ENCODE measurements around the gene ZNF740. TPM values are rescaled to one million over a fixed set of nuclear protein-coding genes. Genes with fewer than 3 reads are reported as not detected.

Gene ZNF740
- total RNA-seq, 1 experiment from 2014 or later = 41.2 TPM

DNA sequence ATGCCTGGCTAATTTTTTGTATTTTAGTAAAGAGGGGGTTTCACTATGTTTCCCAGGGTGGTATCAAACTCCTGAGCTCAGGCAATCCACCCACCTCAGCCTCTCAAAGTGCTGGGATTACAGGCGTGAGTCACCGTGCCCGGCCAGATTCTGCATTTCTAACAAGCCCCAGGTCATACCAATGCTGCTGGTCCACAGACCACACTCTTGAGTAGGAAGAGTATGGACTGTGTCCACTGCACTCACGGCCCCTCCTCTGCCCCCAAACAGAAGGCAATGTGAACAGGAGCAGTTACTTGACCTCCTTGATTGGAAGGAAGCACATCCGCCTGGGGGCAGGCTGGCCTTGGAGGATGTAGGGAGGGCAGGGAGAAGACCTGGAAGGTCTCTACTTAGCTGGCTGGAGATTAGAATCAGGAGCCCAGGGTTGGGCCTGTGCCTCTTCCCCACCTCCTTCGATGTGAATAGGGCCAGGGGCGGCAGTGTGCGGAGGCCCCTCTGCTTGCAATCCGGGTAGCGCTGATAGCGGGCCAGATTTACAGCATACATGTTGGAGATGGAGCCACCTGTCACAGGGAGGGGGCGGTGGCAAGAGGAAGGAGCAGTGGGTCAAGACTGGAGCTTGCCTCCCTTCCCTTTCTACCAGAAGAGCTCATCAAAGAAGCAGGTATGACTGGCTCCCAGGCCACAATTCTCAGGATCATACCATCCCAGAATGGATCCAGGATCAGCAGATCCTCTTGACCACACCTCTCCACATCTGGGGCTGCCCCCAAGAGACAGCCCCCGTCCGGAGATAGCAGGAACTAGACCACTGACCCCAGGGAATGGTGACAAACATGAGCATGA lies 9.4 kb upstream of the ZNF740 start:
- no peak overlapping the region for H3K4me2 ChIP-seq (ENCODE audit: insufficient read depth, insufficient read length, low read length)
- no peak overlapping the region; the same call in 1 of the 2 replicates for H3K14ac ChIP-seq (ENCODE audit: insufficient read depth, low read length)
- H2BK15ac ChIP-seq (ENCODE audit: low read depth, low read length) = no peak overlapping the region
- no peak overlapping the region for H4K8ac ChIP-seq (replicated peaks; ENCODE audit: insufficient read length, low read depth, low read length)
- H2BK20ac ChIP-seq (ENCODE audit: low read depth, low read length, poor library complexity, severe bottlenecking) = no peak overlapping the region
- H3K79me1 ChIP-seq (ENCODE audit: insufficient read depth, low read depth, low read length, poor library complexity, severe bottlenecking) = no peaks in the 10 kb centered on the region
- no peak overlapping the region for H4K91ac ChIP-seq (ENCODE audit: insufficient read length, low read depth, low read length)
- Mint-ChIP-seq H3K27ac (no peak overlapping the region), H3K4me3 (no peak overlapping the region), H3K27me3 (ENCODE audit: low read depth) (peaks cover 93% of the 10 kb centered on the region), H3K9me3 (no peaks in the 10 kb centered on the region; a peak in 1 of 5 replicates), H3K36me3 (ENCODE audit: insufficient read depth in 1 of 3, low read depth in 3 of 3) (peaks cover 0 to 6% (median 0%) of the 10 kb centered on the region in 3 experiments; a peak in 1 of 7 replicates), H3K4me1 (peaks cover 11 to 21% of the 10 kb centered on the region in 2 experiments)
- no CpG with 5 or more reads among the region's 14 CpGs for WGBS (ENCODE audit: extremely low coverage, insufficient read length, low lambda C conversion rate)
- no peak overlapping the region for H4K5ac ChIP-seq (ENCODE audit: insufficient read length, low read depth, low read length)
- peaks cover 23% of the 10 kb centered on the region for H3K27me3 ChIP-seq (ENCODE audit: insufficient read depth, low read length)
- H2BK5ac ChIP-seq (ENCODE audit: insufficient read length, low read length) = no peak overlapping the region
- H3K9me3 ChIP-seq (ENCODE audit: control insufficient read depth, low read depth, low read length) = no peaks in the 10 kb centered on the region
- no peak overlapping the region for H3K23ac ChIP-seq (ENCODE audit: insufficient read length, low read depth, low read length)
- H2BK120ac ChIP-seq (ENCODE audit: low read depth, low read length, poor library complexity, severe bottlenecking) = no peak overlapping the region
- H3K79me2 ChIP-seq (ENCODE audit: insufficient read depth, low read length) = no peaks in the 10 kb centered on the region
- H2AFZ ChIP-seq (ENCODE audit: low read length) = no peak overlapping the region
- TF ChIP-seq, protein P1, sequence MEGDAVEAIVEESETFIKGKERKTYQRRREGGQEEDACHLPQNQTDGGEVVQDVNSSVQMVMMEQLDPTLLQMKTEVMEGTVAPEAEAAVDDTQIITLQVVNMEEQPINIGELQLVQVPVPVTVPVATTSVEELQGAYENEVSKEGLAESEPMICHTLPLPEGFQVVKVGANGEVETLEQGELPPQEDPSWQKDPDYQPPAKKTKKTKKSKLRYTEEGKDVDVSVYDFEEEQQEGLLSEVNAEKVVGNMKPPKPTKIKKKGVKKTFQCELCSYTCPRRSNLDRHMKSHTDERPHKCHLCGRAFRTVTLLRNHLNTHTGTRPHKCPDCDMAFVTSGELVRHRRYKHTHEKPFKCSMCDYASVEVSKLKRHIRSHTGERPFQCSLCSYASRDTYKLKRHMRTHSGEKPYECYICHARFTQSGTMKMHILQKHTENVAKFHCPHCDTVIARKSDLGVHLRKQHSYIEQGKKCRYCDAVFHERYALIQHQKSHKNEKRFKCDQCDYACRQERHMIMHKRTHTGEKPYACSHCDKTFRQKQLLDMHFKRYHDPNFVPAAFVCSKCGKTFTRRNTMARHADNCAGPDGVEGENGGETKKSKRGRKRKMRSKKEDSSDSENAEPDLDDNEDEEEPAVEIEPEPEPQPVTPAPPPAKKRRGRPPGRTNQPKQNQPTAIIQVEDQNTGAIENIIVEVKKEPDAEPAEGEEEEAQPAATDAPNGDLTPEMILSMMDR (conservative IDR thresholded peaks at IDR 0.05) = no peak
- no peak overlapping the region for H3K56ac ChIP-seq (ENCODE audit: insufficient read length, low read depth, low read length)
- no peak for DNase-seq
- no peak overlapping the region for H3K4ac ChIP-seq (ENCODE audit: low read depth, low read length)
- H2BK12ac ChIP-seq (ENCODE audit: insufficient read length, low read depth, low read length) = no peak overlapping the region
- H3K18ac ChIP-seq (ENCODE audit: insufficient read length, low read depth, low read length) = no peak overlapping the region
- no peak overlapping the region for H2AK5ac ChIP-seq (ENCODE audit: insufficient read length, low read length)
- H3K9ac ChIP-seq (ENCODE audit: extremely low read depth, insufficient read length, low read length) = no peak overlapping the region
- no peak overlapping the region for H3T11ph ChIP-seq (ENCODE audit: low read length)
- no peaks in the 10 kb centered on the region for H4K20me1 ChIP-seq (ENCODE audit: control insufficient read depth, insufficient read depth, insufficient read length)
- H3K27ac ChIP-seq (ENCODE audit: insufficient read length, low read depth, low read length) = no peak overlapping the region
- no peaks in the 10 kb centered on the region for H3K23me2 ChIP-seq (ENCODE audit: insufficient read length, low read depth, low read length, poor library complexity, severe bottlenecking)
- no peaks in the 10 kb centered on the region; the same call in 1 of the 2 replicates for H3K4me1 ChIP-seq (ENCODE audit: insufficient read depth, low read length)
